NCI-H2081 treated with DMSO at 0.1 percent for 48 hours (cell line): ENCODE results near the gene CCBE1.
"Not testable (repeated sequence)": the region's sequence is repeated elsewhere in the genome, so short reads cannot be mapped to it uniquely, and the experiment has no call there.

ENCODE experiments used
- DNase-seq: peaks from one replicate; lab custom pipeline; 2025; lab: John Stamatoyannopoulos, UW

CCBE1 gene

DNA sequence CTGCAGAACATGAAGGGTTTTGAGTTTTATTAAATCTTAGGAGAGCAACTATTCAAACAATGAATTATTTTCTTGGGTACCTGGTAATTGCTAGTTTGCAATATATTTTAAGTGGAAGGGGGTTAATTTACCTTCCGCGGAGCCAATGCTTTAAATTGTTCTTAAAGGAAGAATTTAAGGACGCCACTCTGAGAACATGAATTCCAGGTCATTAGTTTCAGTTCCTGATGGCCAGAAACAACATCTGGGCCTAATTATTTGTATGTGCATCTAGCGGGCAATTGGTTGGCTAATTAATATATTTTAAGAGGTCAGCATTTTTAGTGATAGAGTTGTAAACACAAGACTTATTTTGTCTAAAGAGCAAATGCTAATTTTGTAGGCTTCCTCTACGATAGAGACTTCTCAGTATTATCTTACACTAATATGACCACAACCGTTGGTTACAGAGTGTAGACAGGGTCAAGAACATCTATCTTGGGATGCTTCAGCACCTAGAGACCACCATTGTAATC is 40.8 kb downstream of the CCBE1 start:
- no peak for DNase-seq

DNA sequence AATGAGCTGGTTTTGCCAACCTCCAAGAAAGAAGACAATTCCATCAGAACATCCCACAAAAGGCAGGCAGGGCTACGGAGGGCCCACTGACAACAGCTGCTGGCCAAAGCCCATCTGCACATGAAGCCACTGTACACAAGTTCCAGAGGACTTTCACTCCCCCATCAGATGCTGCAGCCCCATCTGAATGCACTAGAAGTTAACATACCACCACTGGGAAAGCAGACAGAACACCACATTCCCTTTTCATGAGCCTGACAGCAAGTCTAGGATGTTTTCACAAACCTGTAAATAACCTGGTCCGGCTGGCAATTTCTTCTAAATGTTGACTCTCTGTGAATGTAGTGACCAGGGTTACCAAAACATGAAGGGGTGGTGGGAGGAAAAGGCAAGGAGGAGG is 41.5 kb downstream of the CCBE1 start:
- no peak for DNase-seq

DNA sequence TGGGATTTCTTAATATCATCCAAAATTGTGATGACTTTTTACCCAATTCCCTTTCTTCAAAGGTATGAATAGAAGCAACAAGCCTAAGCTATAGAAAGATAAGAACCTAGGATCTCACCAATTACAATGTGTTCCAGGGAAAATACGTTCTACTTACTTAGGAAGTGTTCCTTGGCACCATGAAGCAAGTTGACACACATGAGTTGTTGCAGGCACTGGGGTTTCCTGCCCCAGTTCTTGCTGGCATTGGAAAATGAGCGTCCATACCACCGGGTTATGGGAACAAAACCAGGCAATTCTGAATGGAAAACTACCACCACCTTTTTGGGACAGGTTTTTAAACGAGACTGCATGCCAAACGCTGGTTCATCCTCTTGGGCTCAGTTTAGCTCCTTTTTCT is 46.2 kb downstream of the CCBE1 start:
- DNase-seq, result no peak

DNA sequence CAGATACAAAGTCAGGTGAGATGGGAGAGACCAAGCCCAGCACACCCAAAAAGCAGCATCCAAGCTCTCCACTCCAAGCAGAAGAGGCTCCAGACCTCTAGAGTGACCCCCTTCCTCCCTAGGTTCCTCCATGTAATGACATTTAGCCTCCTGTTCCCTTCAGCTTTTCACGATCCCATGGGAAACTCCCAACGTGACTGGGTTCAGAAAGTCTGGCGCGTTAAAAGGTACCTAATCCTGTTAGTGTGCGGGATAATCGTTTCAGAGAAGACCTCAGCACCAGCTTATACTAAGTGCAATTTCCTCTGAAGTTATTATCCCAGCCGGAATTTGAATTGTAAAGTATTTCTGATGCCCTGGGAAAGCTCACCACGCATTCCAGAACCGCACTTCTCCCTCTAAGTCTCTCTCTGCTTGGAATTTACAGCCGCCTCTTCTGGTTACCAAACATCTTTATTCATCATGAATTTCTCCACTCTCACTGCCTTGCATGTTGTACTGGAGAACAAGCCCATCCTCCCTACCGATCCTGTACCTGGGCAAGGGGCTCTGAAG is 46.9 kb downstream of the CCBE1 start:
- no peak for DNase-seq

DNA sequence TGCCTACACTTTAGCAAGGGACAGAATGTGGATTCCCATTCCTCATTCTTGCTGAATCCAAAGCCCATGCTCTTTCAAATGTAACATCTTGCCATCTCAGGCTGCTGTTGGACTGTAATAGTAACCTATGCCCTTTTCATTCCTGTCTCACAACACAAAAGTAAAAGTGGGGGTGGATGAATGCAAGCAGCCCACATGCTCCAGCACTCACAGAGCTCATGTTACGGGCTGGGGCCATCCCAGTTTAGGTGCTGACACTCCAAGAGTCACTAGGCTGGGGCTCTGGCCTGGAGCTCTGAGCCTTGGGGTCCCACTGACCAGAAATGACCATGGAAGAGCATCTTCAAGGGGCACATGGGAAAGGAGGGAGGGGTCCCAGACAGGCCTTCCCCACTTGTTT is 47.6 kb downstream of the CCBE1 start:
- DNase-seq, result no peak

DNA sequence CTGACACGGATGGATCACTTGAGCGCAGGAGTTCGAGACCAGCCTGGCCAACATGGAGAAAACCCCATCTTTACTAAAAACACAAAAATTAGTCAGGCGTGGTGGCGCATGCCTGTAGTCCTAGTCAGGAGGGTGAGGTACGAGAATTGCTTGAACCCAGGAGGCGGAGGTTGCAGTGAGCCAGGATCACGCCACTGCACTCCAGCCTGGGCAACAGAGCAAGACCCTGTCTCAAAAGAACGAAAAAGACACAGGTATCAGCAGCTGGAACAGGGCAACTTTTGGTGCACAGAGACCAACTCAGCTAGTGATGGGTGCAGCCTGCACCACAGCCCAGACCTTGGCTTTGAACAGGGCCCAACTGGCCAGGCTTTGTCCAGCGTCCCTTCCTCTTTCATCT is 48.8 kb downstream of the CCBE1 start:
- DNase-seq, result not testable (repeated sequence)

DNA sequence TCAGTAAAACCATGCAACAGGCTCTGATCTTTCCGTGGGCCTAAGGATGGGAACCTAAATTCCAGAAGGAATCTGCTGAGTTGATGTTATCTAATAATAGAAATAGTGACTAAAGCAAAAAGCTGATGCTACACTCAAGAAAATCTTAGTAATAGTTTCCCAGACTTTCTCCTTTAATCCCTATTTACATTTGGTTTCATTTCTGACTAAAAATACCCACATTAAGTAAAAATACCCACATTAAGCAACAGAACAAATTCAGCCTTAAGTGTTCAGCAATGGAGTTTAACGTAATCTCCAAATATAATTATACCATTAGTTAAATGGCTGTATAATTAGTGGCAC is 50.3 kb downstream of the CCBE1 start:
- no peak for DNase-seq

DNA sequence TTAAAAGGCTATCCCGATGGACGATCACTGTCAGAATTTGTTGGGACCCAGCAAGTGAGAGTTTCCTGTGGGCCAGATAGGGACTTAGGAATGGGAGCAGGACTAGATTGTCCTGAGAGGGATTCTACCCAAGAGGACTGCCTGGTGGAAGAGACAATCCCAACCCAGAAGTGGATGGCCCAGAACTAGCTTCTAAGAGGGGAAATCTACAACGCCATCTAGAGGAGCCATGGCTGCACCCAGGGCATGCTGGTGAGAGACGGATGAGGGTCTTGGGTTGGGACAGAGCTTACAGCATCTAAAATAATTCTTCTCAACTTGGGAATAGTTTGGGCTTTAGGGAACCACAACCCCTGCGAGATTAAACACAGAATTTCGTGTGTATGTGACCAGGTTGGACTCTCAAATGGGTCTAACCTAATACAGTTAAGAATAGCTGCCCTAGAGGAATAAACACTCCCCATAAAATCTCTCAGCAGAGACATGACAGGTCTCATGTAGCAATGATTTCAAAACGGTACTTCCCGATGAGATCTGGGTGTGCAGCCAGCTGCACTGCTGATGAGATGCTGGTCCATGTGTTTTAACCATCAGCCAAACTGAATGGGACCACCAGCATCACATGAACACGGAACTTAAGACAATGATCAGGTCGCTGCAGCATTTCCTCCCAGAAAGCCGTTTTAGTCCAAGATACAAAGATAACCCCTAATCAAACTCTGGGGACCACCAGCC is 50.8 kb downstream of the CCBE1 start:
- no peak for DNase-seq

DNA sequence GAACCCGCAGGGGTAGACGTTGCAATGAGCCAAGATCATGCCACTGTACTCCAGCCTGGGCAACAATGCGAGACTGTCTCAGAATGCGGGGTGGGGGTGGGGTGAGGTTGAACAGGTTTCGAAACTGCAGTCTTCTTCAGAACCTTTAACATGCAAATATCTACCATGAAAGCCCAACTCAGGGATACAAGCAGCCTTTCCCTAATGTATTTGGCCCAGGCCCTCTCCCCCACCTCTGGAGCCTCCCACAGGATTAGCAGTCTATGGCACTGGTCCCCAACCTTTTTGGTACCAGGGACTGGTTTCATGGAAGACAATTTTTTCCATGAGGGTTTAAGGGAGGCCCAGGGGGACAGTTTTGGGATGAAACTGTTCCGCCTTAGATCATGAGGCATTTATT is 53.5 kb downstream of the CCBE1 start:
- DNase-seq, result no peak

DNA sequence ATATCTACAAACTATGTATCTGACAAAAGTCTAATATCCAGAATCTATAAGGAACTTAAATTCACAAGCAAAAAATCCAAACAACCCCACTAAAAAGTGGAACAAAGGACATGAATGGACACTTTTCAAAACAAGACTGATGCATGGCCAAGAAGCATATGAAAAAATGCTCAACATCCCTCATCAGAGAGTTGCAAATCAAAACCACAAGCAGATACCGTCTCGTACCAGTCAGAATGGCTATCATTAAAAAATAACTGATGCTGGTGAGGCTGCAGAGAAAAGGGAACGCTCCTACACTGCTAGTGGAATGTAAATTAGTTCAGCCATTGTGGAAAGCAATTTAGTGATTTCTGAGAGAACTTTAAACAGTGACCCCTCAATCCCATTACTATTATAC is 56.5 kb downstream of the CCBE1 start:
- no peak for DNase-seq

DNA sequence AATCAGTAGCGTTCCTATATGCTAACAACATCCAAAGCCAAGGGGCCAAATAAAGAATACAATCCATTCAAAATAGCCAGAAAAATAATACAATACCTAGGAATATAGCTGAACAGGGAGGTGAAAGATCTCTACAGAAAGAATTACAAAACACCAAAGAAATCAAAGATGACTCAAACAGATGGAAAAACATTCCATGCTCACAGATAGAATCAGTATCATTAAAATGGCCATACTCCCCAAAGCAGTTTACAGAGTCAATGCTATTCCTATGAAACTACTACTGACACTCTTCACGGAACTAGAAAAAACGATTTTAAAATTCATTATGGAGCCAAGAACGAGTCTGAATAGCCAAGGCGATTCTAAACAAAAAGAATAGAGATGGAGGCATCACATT is 57.4 kb downstream of the CCBE1 start:
- DNase-seq, result no peak

DNA sequence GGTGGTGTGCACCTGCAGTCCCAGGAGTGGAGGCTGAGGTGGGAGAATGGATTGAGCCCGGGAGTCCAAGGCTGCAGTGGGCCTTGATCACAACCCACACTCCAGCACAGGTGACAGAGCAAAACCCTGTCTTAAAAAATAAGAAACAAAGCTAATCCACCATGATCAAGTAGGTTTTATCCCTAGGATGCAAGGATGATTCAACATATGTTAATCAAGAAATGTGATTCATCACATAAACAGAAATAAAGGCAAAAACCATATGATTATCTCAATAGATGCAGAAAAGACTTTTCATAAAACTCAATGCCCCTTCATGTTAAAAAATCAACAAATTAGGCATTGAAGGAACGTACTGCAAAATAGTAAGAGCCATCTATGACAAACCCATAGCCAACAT is 58.1 kb downstream of the CCBE1 start:
- no peak for DNase-seq

DNA sequence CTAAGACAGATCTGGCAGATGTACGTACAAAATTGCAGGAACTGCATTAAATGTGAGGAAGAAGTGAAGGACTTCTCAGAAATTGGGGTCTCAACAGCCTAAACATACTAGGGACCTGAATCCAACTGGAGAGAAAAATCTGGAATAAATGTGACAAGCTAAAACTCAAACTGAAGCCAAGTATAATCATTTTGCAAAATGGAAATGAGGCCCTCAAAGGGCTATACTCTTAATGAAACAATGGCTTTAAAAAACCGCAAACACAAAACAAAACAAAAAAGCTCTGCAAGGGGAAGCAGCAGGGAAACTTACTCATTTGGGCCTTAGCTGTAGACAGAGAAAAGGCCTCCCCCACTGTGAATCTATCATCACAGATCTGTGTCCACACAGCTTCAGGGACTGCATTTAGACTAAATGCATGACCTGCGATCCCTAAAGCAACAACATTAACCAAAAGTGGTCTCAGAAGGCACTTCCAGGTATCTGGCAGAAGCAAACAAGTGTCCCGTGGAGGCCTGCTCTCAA is 63.2 kb downstream of the CCBE1 start:
- DNase-seq, result no peak

DNA sequence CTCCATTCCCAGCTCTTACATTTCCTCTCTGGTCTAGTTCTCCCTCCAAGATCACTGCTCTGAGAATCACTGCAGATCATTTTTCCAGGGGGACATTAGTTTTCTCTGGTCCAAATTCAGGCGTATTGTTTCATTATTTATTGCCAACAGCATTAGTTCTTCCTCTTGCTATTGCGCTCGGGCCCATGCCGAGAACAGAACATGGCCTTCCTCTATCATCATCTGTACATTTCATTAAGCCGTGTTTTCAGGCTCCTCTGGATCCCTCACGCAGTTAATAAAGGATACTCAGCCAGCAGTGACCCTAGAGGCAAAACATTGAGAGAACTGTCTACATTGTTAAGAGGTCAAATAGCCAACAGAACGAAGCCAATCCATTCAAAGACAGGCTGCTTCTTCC is 63.9 kb downstream of the CCBE1 start:
- no peak for DNase-seq

DNA sequence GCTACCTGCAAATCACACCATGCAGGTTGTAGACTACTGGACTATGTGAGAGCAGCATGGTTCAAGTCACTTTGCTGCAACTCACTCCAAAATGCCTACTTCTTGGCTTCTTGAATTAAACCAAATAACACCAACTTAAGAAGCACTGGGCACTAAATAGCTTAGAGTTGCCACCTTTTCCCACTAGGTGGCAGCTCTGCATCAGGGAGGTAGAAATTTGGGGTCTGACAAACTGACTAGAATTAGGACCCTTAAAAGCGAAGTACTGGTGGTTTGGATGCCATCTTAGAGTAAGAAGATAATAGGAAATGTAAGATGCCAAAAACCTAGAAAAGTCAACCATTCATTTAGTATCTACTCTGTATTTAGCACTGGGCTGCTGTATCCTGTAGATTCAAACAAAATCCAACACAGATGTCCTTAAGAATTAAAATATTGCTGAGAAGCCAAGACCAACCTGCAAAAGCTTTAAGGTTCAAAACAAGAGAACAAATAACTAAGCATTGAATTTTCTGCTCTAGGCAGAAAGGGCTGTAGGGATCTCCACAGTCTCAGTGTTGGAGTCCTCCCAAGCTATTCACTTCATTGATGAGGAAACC is 65.5 kb downstream of the CCBE1 start:
- DNase-seq, result no peak

DNA sequence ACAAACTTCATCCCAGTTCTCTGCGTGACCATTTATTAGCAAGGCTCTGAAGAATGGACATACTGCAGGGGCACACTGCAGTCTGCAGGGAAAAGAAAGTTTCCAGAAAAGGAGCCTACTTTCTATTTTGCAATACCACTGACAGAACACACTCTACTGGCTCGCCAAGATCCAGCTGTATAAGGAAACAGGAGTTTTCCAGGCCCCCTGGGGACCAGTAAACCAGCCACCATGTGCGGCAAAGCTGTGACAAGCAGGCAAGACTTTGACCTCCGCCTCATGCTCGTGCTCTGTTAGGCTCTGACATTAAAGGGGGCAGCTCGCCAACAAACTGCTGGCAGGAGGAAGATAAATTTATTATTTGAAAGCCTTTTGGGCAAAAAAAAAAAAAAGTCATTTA is 67.3 kb downstream of the CCBE1 start:
- no peak for DNase-seq

DNA sequence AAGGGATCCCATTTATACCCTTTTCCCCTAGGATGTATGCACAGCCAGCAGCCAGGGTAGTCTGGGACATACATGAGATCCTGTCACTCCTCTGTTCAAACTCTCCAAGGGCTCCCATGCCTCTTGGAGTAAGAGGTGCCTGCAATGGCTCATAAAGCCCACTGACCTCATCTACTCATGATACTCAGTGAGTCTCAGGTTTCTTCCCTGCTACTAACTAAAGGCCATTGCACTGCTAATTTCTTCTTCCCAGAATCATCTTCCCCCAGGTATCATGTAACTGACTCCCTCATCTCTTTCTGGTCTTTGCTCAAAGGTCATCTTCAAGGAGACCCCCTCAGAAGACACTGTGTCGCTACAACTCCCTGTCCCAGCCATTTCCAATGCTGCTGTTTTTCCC is 68.2 kb downstream of the CCBE1 start:
- no peak for DNase-seq

DNA sequence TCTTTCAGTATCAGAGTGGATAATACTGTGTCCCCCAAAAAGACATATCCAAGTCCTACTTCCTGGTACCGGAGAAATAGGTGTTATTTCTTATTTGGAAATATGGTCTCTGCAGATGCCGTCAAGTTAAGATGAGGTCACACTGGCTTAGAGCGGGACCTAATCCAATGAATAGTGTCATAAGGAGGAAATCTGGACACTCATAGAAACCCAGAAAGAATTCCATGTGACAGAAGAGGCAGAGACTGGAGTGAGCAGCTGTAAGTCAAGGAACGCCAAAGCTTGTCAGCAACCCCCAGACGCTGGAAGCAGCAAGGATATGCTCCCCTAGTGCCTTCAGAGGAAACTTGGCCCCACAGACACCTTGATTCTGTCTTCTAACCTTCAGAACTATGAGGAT is 69.8 kb downstream of the CCBE1 start:
- no peak for DNase-seq

DNA sequence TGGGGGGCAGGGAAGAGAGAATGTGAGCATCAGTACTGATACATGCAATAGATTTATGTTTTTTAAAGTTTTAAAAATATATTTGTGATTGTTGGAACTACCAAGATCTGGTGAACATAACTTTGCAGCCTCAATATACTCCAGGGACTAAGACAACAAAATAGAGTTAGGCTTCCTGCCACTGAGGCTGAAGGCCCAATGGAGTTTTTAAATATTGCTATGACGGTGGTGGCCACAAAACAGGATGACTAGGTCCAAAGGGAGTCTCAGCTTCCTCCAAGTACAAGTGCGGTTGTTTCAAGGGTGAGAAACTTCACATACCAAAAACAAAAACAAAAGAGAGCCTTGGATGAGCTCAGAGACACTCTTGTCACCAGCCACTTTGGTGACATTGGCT is 72.9 kb downstream of the CCBE1 start:
- no peak for DNase-seq

DNA sequence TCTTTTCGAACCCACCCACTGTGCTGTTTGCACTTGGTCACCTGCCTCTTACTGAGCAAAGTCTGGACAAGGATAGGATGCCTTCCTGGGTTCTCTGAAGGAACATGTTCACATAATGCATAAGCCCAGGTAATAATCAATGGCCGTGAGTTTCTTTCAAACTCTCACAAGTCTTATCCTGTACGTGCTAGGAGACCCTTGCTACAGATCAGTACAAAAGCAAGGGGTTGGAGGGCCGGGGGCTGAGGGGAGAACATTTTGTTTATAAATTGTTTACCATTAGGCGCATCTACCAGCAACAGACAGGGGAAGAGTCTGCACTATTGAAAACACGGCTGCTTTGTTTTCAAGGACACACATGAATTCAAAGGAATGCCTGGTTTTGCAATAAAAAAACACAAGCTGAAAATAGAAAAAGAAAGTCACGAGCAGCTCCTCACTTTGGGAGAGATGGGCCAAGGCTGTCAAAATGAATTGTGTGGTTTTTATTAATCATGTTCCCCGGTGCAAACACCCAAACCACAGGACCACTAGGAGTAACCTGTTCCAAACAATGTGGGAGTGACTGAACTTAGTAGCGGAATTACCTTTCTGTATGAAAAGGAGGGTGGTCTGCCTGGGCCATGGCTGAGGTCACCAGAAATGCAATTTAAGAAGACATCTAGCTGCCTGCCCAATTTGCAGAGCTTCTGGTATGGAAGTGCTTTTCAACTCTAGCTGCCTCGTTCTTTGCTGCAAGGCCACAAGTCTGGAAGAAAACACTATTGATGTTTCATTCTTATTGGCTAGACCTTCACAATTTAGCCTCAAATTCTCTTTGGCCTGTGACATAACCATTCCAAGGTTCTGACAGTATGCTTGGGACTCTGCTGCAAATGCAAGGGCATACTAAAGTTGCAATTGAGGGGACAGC is 73.5 kb downstream of the CCBE1 start:
- no peak for DNase-seq

DNA sequence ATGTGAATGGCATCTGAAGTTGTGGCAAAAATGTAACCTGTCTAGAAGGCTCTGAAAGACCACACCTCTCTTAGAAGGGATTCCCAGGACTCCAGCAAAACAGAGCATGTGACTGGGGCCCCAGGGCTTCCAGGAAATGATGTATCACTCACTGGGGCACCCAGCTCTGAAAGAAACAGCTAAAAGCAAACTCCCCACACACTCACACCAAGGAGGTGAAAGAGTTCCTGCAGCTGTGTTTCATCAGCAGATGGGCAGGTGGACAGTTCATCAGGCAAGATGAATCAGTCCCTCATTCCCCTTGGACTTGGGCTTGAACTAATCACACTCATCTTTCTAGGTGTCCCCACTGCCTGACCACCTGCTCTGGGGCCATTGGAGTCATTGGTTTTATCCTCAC is 76.2 kb downstream of the CCBE1 start:
- no peak for DNase-seq

DNA sequence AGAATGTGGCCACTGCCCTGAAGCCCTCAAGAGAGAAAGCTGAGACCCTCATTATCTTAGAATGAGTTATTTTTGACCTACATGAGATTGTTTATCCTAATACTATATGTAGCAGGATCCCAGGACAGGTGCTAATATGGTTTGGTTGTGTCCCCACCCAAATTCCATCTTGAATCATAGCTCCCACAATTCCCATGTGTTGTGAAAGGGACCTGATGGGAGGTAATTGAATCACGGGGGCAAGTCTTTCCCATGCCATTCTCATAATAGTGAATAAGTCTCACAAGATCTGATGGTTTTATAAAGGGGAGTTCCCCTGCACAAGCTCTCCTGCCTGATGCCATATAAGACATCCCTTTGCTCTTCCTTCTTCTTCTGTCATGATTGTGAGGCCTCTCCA is 76.8 kb downstream of the CCBE1 start:
- DNase-seq, result no peak
